ENCODE measurements around the gene PTPN3.

PTPN3 gene

DNA sequence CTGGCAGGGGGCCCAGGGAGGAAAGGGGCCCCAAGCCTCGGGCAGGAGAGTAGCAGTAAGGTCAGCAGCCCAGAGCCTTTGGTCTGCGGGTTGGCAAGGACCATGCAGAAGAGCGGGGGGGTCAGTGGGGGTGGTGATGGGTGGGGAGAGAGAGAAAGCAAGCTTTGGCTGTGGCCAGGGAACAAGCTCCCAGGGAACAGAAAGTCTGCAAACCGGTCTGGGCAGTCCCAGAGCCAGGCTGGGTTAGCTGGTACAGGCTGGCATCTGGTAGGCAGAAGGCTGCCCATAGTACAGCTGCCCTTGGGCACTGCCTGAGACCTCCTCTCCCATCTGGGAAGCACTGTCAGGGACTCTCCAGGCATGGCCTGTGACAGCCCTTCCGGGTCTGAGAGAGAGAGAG lies 166.8 kb downstream of the PTPN3 start:
- H4K20me1 ChIP-seq (ENCODE audit: low read depth, low read length), result no peaks in the 10 kb centered on the region
- no peak for TF ChIP-seq EZH2phosphoT487 (conservative IDR thresholded peaks at IDR 0.05; ENCODE audit: low read length)
- TF ChIP-seq CTCF (IDR thresholded peaks at IDR 0.05; ENCODE audit: insufficient read depth, low read length, poor library complexity, severe bottlenecking), result no peak
- no peaks in the 10 kb centered on the region for H3K36me3 ChIP-seq (ENCODE audit: low read length)
- no peaks in the 10 kb centered on the region for H3F3A ChIP-seq (ENCODE audit: insufficient read depth)
- no peaks in the 10 kb centered on the region for H3K9me2 ChIP-seq (replicated peaks; ENCODE audit: insufficient read depth, low read length)
- H2AFZ ChIP-seq (ENCODE audit: low read depth, low read length, severe bottlenecking), result no peak overlapping the region
- H3K9me3 ChIP-seq (ENCODE audit: insufficient read depth, low read length), result no peaks in the 10 kb centered on the region
- no peak overlapping the region for H3K4me3 ChIP-seq (ENCODE audit: insufficient read depth, low read length, poor library complexity, severe bottlenecking)
- no peak overlapping the region for H3K9ac ChIP-seq (ENCODE audit: low read length)
- H3K79me2 ChIP-seq (ENCODE audit: insufficient read depth, low read length), result no peaks in the 10 kb centered on the region
- H3K27me3 ChIP-seq (ENCODE audit: low read length), result no peaks in the 10 kb centered on the region
- H3K27ac ChIP-seq (ENCODE audit: low read depth, low read length), result no peak overlapping the region
- no peak overlapping the region for H3K4me2 ChIP-seq (ENCODE audit: low read depth, low read length, poor library complexity, severe bottlenecking)

- no peaks in the 10 kb centered on the region for H4K20me1 ChIP-seq (ENCODE audit: low read depth, low read length)
- no peak overlapping the region for H3K4me3 ChIP-seq (ENCODE audit: insufficient read depth, low read length, poor library complexity, severe bottlenecking)
- no peaks in the 10 kb centered on the region for H3K36me3 ChIP-seq (ENCODE audit: low read length)
- H2AFZ ChIP-seq (ENCODE audit: low read depth, low read length, severe bottlenecking), result no peak overlapping the region
- no peaks in the 10 kb centered on the region for H3K79me2 ChIP-seq (ENCODE audit: insufficient read depth, low read length)
- no peaks in the 10 kb centered on the region for H3K9me2 ChIP-seq (replicated peaks; ENCODE audit: insufficient read depth, low read length)
- H3F3A ChIP-seq (ENCODE audit: insufficient read depth), result no peaks in the 10 kb centered on the region
- no peak overlapping the region for H3K4me2 ChIP-seq (ENCODE audit: low read depth, low read length, poor library complexity, severe bottlenecking)
- H3K9me3 ChIP-seq (ENCODE audit: insufficient read depth, low read length), result no peaks in the 10 kb centered on the region
- H3K27me3 ChIP-seq (ENCODE audit: low read length), result no peaks in the 10 kb centered on the region
- TF ChIP-seq CTCF (IDR thresholded peaks at IDR 0.05; ENCODE audit: insufficient read depth, low read length, poor library complexity, severe bottlenecking) (no peak), EZH2phosphoT487 (conservative IDR thresholded peaks at IDR 0.05; ENCODE audit: low read length) (no peak)
- no peak overlapping the region for H3K27ac ChIP-seq (ENCODE audit: low read depth, low read length)
- H3K9ac ChIP-seq (ENCODE audit: low read length), result no peak overlapping the region
These were observed 168.4 kb downstream of the PTPN3 start for GRCh38 chr9:109329638-109330258.

DNA sequence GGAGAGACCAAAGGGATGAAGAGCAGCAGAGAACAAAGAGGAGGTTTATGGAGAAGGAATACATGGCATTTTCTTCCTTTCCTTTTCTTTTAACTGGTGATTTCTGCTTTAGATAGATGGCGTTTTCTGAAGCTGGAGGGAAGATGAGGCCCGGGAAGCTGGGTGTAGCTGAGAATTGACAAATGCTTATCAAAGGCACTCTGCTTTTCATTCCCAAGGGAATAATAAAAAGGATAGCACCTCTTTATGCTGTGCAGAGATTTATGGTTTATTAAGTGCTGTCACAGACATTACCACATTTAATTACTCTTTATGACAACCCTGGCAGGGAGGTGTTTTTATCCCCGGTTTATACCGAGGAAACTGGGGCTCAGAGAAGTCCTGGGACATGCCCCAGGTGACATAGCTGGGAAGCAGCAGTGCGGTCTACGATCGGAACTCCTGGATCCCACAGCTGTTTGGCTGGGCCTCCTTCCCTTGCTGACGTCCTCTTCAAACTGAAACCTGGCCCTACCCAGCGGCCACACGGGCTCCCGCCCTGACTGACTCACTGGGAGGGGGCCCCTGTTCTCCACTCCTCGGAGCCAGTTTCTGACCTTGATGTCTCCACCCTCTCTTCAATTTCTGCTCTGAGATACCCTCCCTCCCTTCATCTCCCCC lies 169.0 kb downstream of the PTPN3 start:
- no peaks in the 10 kb centered on the region for H3K79me2 ChIP-seq (ENCODE audit: insufficient read depth, low read length)
- no peaks in the 10 kb centered on the region for H4K20me1 ChIP-seq (ENCODE audit: low read depth, low read length)
- H3F3A ChIP-seq (ENCODE audit: insufficient read depth), result no peaks in the 10 kb centered on the region
- no peaks in the 10 kb centered on the region for H3K9me3 ChIP-seq (ENCODE audit: insufficient read depth, low read length)
- H3K27me3 ChIP-seq (ENCODE audit: low read length), result no peaks in the 10 kb centered on the region
- no peak overlapping the region for H3K4me2 ChIP-seq (ENCODE audit: low read depth, low read length, poor library complexity, severe bottlenecking)
- H3K36me3 ChIP-seq (ENCODE audit: low read length), result no peaks in the 10 kb centered on the region
- TF ChIP-seq EZH2phosphoT487 (conservative IDR thresholded peaks at IDR 0.05; ENCODE audit: low read length), result no peak
- no peak for TF ChIP-seq CTCF (IDR thresholded peaks at IDR 0.05; ENCODE audit: insufficient read depth, low read length, poor library complexity, severe bottlenecking)
- H3K27ac ChIP-seq (ENCODE audit: low read depth, low read length), result no peak overlapping the region
- no peak overlapping the region for H2AFZ ChIP-seq (ENCODE audit: low read depth, low read length, severe bottlenecking)
- no peaks in the 10 kb centered on the region for H3K9me2 ChIP-seq (replicated peaks; ENCODE audit: insufficient read depth, low read length)
- H3K9ac ChIP-seq (ENCODE audit: low read length), result no peak overlapping the region
- no peak overlapping the region for H3K4me3 ChIP-seq (ENCODE audit: insufficient read depth, low read length, poor library complexity, severe bottlenecking)

Measured in SU-DHL-6 (cell line).